ENCODE results near the gene ZACN.
A peak's percentile ranks its signal among the peaks of the same experiment; 100 is the strongest.

ZACN gene

GRCh38 chr17:76082326-76083251, 3.6 kb downstream of the ZACN start:
- DNase-seq: no peak

GRCh38 chr17:76083536-76084182, 4.7 kb downstream of the ZACN start:
- no peak for DNase-seq

- DNase-seq: no peak
These were observed 6.2 kb downstream of the ZACN start for GRCh38 chr17:76085066-76085730.

GRCh38 chr17:76085731-76086366, 6.9 kb downstream of the ZACN start:
- DNase-seq: no peak

- no peak for DNase-seq
These were observed 7.4 kb downstream of the ZACN start for GRCh38 chr17:76086384-76086783.

DNA sequence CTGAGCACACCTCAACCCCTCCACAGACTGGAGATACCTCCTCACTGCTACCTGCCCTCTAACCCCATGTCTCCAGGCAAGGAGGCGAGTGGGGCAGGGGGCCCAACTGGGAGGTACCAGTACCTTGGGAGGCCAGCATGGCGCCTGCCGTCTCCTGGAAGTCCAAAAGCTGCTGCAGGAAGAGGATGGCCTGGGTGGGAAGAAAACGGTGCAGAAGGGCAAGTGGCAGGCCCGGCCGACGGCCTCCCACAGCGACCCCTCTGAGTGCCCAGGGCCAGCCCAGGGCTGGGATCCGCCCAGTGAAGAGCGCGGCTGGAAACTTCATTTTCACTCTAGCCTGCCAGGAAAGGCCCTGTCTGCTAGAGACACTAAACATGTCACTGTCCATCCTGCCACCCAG, 8.5 kb downstream of the ZACN start:
- no peak for DNase-seq

DNA sequence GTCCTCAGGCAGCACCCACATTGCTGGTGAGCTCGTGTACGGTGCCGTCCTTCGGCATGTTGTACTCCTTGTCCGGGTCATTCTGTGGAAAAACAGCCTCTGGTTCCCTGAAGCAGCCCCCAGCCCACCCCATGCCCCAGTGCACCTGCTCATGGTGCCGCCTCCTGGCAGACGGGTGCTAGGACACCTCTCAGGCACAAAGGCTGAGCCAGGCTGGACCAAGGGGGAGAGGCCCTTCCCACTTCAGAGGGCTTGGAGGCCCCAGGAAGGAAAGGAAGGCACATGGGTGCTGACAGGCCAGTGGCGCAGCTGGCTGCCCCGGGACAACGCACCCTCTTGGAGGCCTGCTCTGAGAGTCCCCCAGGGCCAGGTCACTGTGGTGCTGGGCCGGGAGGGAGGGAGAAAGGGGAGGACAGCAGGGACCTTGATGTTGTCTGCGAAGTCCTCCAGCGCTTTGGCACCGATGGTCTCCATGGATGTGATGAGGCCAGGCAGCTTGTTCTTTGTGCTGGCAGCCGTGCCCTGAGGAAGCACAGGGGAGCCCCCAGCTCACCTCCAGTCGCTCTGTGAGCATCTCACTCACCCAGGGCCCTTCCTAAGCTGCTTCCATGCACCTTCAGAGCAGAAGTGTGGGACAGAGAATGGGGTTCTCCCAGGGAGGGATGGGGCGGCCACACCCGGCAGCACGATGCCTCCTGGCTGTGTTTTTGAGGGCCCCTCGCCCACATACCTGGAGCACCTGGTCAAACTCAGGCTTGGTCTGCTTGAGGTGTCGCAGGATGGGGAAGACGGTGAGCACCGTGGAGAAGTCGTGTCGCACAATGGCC, 9.3 kb downstream of the ZACN start:
- DNase-seq: no peak

GRCh38 chr17:76088868-76089576, 10.0 kb downstream of the ZACN start:
- DNase-seq: no peak

DNA sequence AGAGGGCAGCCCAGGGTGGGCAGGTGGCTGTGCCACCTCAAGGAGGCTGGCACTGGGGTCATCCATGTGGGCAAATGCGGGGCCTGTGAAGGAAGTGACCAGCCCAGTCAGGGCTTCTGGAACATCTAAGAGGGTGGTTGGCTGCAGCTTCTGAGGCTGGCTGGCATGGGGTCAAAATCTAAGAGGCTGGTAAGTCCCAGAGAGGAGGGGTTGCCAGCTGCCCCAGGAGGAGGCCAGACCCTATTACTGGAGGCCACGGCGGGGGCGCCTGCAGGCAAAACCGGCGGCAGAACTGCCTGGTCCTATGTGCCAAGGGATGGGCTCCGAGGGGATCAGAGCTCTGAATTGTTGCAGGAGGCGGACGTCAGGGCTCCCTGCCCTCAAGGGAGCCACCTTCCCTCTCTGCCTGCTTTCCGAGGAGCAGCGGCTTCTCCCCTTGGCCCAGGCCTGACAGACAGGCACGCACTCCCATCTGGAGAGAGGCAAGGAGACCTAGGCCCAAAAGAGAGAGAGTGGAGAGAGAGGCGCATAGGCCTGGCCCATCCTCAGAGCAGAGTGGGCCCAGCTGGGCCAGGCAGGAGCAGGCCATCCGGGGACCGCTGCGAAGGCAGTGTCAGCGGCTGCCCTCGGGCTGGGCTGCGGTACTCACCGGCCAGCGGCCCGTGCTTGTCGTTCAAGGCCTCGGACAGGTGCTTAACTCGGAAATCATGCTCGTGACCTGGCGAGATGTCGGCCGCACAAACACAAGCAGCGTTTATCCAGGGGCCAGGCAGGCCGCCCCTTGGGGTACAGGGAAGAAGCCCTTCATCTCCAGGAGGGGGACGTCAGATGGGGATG, 10.9 kb downstream of the ZACN start:
- DNase-seq: no peak

DNA sequence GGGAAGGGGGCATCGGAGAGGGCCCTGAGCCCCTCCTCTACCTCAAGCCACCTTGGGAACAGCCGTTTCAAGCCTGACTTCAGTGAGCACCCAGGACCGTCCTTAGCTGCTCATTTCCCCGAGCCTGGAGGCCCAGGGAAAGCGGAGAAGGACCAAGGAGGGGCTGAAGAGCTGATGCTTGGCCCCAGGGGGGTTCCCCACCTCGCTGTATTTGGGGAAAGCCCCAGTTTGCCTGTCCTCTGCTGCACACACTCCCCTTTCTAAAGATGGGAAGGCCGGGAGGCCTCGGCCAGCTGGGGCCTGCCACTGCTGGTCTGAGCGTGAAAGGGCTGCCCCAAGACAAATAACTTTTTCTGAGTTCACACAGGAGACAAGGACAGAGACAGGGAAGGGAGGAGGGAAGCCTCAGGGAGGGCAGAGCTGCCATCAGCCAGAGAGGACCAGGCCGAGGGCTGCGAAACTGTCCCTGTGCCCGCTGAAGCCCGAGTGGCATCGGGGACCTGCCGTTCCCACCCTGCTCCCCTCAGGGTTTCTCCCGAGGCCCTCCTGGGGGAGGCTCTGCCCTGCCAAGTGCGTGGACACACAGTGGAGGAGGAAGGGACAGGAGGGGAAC, 11.6 kb downstream of the ZACN start:
- DNase-seq: no peak

GRCh38 chr17:76091526-76092286, 12.7 kb downstream of the ZACN start:
- DNase-seq: no peak

DNA sequence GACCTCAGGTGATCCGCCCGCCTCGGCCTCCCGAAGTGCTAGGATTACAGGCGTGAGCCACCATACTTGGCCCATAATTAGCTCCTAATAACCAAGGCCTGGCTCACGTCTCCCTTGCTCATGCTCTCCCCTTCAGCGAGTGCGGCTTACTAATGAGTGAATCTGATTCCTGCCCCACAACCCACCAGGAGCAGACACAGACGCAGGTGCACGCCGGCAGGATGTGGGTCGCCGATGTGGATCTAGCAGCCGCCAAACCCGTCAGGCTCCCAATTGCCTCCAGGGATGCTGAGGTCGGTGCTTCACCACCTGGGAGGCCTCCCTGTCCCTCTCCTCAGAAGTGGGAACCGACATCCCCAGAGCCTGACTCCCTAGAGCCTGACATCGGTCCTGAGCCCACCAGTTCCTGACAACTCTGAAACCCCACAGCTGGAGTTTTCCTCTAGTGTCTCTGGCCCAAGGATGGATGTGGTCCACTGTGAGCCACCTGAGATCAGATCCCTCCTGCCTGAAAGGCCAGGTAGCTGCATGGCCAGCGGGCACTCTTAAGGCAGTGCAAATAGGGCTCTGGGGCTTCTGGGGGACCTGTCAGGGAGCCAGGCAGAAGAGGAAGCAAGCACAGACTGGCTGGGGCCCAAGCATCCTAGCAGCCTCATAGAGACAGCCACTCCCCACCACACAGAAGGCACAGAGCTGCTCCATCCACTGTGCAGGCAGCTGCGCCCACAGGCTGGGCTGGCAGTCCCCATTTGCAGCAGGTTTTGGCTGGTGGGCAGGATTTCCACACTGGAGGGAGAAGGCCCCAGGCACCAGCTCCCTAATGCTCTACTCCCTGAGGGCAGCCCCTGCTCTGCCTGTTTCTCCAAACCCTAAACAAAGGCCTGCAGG, 13.8 kb downstream of the ZACN start:
- DNase-seq: no peak

GRCh38 chr17:76094046-76094445, 15.1 kb downstream of the ZACN start:
- DNase-seq: no peak

- DNase-seq: no peak
These were observed 17.0 kb downstream of the ZACN start for GRCh38 chr17:76095943-76096342.

DNA sequence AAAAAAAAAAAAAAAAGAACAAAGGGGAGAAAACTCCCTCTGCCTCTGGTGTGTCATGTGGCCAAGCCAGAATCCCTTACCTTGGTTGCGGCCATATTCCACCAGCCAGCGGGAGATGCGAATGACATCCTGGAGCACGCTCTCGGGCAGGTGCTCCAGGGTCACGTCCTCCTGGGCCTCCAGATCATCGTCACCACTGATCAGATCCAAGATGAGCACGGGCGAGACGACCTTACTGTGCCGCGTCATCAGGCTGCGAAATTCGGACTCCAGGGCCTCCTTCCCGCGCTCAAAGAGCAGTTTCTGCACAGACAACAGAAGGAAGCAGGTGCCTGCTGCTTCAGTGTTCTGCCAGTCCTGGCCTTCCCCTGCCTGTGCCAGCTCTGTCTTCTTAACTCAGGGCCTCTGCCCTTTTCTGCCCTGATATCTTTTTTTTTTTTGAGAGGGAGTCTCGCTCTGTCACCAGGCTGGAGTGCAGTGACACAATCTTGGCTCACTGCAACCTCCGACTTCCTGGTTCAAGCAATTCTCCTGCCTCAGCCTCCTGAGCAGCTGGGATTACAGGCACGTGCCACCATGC, 18.8 kb downstream of the ZACN start:
- DNase-seq: no peak

DNA sequence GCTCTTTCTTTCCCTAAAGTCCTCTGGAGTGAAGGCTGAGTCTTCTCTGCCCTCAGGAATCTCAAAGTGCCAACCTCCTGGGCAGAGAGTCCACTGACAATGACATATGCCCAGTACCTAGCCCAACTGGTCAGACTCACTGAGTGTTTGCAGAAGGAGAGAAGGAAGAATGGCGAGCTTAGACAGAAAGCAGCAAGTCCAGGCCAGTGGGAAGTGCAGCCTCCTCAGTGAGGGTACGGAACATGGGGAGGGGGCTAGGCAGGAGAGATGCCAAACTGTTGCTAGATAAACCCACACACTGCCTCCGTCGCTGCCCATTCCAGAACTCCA, 23.9 kb downstream of the ZACN start:
- DNase-seq: no peak

GRCh38 chr17:76103274-76104139, 24.5 kb downstream of the ZACN start, which contains the start of gene EXOC7:
EXOC7 (minus strand) TSS chr17:76103787; CDS start chr17:76103692, 95 bp downstream.
- DNase-seq: peak; percentile 87
